ENCODE results near the gene DCLK1. TPM values are rescaled to one million over a fixed set of nuclear protein-coding genes. Genes with fewer than 3 reads are reported as not detected.

DCLK1 gene
- total RNA-seq, 1 experiment from 2014 or later, result 36.2 TPM

DNA sequence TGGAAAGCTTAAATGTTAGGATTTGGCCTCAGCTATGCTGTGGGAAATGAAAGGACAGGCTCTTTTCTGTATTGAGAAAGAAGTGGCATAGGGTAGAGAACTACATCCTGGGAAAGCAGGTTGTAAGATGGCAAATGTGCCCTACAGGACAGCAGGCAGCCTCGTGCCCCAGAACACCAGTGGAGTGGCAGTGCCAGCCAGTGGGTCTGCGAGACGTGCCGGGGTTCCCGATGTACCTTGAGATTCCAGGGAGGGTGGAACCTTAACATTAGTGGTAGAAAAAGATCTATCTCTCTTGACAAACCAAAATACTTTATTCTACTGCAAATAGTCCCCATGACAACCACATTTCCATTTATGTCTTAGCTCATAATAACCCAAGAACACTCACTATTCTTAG, 42.7 kb downstream of the DCLK1 start:
- Histone ChIP-seq H3K18ac (ENCODE audit: insufficient read length, low read depth, low read length) (no peak overlapping the region), H4K91ac (ENCODE audit: insufficient read length, low read depth, low read length) (no peak overlapping the region), H3K23me2 (ENCODE audit: insufficient read length, low read depth, low read length, poor library complexity, severe bottlenecking) (no peaks in the 10 kb centered on the region), H3K9me3 (ENCODE audit: control insufficient read depth, low read depth, low read length) (no peaks in the 10 kb centered on the region), H3K27ac (ENCODE audit: insufficient read length, low read depth, low read length) (no peak overlapping the region), H3K27me3 (ENCODE audit: insufficient read depth, low read length) (no peaks in the 10 kb centered on the region), H3K4me1 (ENCODE audit: insufficient read depth, low read length) (no peaks in the 10 kb centered on the region; the same call in 1 of the 2 replicates), H2BK15ac (ENCODE audit: low read depth, low read length) (no peak overlapping the region), H2BK20ac (ENCODE audit: low read depth, low read length, poor library complexity, severe bottlenecking) (no peak overlapping the region), H3T11ph (ENCODE audit: low read length) (no peak overlapping the region), H2BK120ac (ENCODE audit: low read depth, low read length, poor library complexity, severe bottlenecking) (no peak overlapping the region), H3K9ac (ENCODE audit: extremely low read depth, insufficient read length, low read length) (no peak overlapping the region), H3K4me2 (ENCODE audit: insufficient read depth, insufficient read length, low read length) (no peak overlapping the region), H2BK12ac (ENCODE audit: insufficient read length, low read depth, low read length) (no peak overlapping the region), H4K8ac (replicated peaks; ENCODE audit: insufficient read length, low read depth, low read length) (no peak overlapping the region), H3K79me2 (ENCODE audit: insufficient read depth, low read length) (no peaks in the 10 kb centered on the region), H3K14ac (ENCODE audit: insufficient read depth, low read length) (no peak overlapping the region), H2AK5ac (ENCODE audit: insufficient read length, low read length) (no peak overlapping the region), H2AFZ (ENCODE audit: low read length) (no peak overlapping the region), H3K4ac (ENCODE audit: low read depth, low read length) (no peak overlapping the region), H3K79me1 (ENCODE audit: insufficient read depth, low read depth, low read length, poor library complexity, severe bottlenecking) (no peaks in the 10 kb centered on the region), H3K23ac (ENCODE audit: insufficient read length, low read depth, low read length) (no peak overlapping the region), H3K56ac (ENCODE audit: insufficient read length, low read depth, low read length) (no peak overlapping the region), H4K20me1 (ENCODE audit: control insufficient read depth, insufficient read depth, insufficient read length) (no peaks in the 10 kb centered on the region), H4K5ac (ENCODE audit: insufficient read length, low read depth, low read length) (no peak overlapping the region), H2BK5ac (ENCODE audit: insufficient read length, low read length) (no peak overlapping the region)
- TF ChIP-seq, protein P1, sequence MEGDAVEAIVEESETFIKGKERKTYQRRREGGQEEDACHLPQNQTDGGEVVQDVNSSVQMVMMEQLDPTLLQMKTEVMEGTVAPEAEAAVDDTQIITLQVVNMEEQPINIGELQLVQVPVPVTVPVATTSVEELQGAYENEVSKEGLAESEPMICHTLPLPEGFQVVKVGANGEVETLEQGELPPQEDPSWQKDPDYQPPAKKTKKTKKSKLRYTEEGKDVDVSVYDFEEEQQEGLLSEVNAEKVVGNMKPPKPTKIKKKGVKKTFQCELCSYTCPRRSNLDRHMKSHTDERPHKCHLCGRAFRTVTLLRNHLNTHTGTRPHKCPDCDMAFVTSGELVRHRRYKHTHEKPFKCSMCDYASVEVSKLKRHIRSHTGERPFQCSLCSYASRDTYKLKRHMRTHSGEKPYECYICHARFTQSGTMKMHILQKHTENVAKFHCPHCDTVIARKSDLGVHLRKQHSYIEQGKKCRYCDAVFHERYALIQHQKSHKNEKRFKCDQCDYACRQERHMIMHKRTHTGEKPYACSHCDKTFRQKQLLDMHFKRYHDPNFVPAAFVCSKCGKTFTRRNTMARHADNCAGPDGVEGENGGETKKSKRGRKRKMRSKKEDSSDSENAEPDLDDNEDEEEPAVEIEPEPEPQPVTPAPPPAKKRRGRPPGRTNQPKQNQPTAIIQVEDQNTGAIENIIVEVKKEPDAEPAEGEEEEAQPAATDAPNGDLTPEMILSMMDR (conservative IDR thresholded peaks at IDR 0.05), result no peak
- no peak overlapping the region for H3K4me3 Mint-ChIP-seq
- peaks cover 0 to 2% of the 10 kb centered on the region in 2 experiments; a peak in 1 of 5 replicates for H3K9me3 Mint-ChIP-seq
- no CpG with 5 or more reads among the region's 5 CpGs for WGBS (ENCODE audit: extremely low coverage, insufficient read length, low lambda C conversion rate)
- peaks cover 6 to 14% of the 10 kb centered on the region in 2 experiments for H3K4me1 Mint-ChIP-seq
- H3K36me3 Mint-ChIP-seq (ENCODE audit: insufficient read depth in 1 of 3, low read depth in 3 of 3), result peaks cover 0 to 4% (median 3%) of the 10 kb centered on the region in 3 experiments; a peak in 3 of 7 replicates
- no peaks in the 10 kb centered on the region for H3K27me3 Mint-ChIP-seq (ENCODE audit: low read depth)
- no peak for DNase-seq
- no peak overlapping the region; a peak in 1 of 7 replicates for H3K27ac Mint-ChIP-seq
